Skeletal muscle satellite cell (primary cell): Measurements from ENCODE around the gene NBPF9.
"Not testable (repeated sequence)": the region's sequence is repeated elsewhere in the genome, so short reads cannot be mapped to it uniquely, and the experiment has no call there.

Source experiments
- H3K27me3 ChIP-seq: 2 replicates; pipeline ENCODE4 v1.7.0; 2013; ENCODE audit warnings: low read length; ENCODE audit not compliant: control insufficient read depth, insufficient read depth
- H3K36me3 ChIP-seq: 2 replicates; pipeline ENCODE4 v1.7.0; 2013; ENCODE audit warnings: mild to moderate bottlenecking, control low read depth, low read length; ENCODE audit not compliant: insufficient read depth
- H3K4me1 ChIP-seq: 2 replicates; pipeline ENCODE4 v1.7.0; 2013; ENCODE audit warnings: low read length; ENCODE audit not compliant: control insufficient read depth, insufficient read depth
- H3K4me2 ChIP-seq: 2 replicates; pipeline ENCODE4 v1.7.0; 2013; ENCODE audit warnings: mild to moderate bottlenecking, low read length
- H3K4me3 ChIP-seq: 2 replicates; pipeline ENCODE4 v1.7.0; 2013; ENCODE audit warnings: low read length
- H3K9ac ChIP-seq: 2 replicates; pipeline ENCODE4 v1.7.0; 2013; ENCODE audit warnings: mild to moderate bottlenecking, low read depth, low read length, moderate library complexity
- H3K9me3 ChIP-seq: replicated peaks from 2 replicates; pipeline ENCODE4 v1.7.0; 2013; ENCODE audit warnings: mild to moderate bottlenecking, control low read depth, low read length

The NBPF9 gene

GRCh38 chr1:149008326-149008725, 95.0 kb downstream of the NBPF9 start:
- not testable (repeated sequence) for H3K9me3 ChIP-seq, H3K4me2 ChIP-seq, H3K9ac ChIP-seq, H3K4me3 ChIP-seq, H3K36me3 ChIP-seq, H3K27me3 ChIP-seq, H3K4me1 ChIP-seq
